ENCODE results near the gene DHRSX. TPM values are rescaled to one million over a fixed set of nuclear protein-coding genes. Genes with fewer than 3 reads are reported as not detected.

The DHRSX gene
- total and polyA plus RNA-seq, 2 of the 13 experiments (the other 11 are each of a cell fraction or from before 2014, with no cell fraction given) = 15.5 to 24.3 TPM

GRCh38 chrX:2497961-2498780 lies 2.6 kb downstream of the DHRSX start (continued):
- TF ChIP-seq, protein P1, sequence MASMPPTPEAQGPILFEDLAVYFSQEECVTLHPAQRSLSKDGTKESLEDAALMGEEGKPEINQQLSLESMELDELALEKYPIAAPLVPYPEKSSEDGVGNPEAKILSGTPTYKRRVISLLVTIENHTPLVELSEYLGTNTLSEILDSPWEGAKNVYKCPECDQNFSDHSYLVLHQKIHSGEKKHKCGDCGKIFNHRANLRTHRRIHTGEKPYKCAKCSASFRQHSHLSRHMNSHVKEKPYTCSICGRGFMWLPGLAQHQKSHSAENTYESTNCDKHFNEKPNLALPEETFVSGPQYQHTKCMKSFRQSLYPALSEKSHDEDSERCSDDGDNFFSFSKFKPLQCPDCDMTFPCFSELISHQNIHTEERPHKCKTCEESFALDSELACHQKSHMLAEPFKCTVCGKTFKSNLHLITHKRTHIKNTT (CRISPR knock-in tag; IDR thresholded peaks at IDR 0.05) = no peak
- TF ChIP-seq ZSCAN29 (CRISPR knock-in tag; conservative IDR thresholded peaks at IDR 0.05) (no peak), ZNF883 (CRISPR knock-in tag; IDR thresholded peaks at IDR 0.05; ENCODE audit: not compliant biosample characterization) (no peak), ZSCAN21 (CRISPR knock-in tag; IDR thresholded peaks at IDR 0.05; ENCODE audit: borderline replicate concordance) (no peak), RARG (CRISPR knock-in tag; IDR thresholded peaks at IDR 0.05; ENCODE audit: low read depth) (no peak), PRPF4 (IDR thresholded peaks at IDR 0.05; ENCODE audit: low read depth, low read length, poor library complexity, severe bottlenecking) (no peak), ZMYM4 (CRISPR knock-in tag; IDR thresholded peaks at IDR 0.05) (peak; percentile 61), TEAD2 (CRISPR knock-in tag; IDR thresholded peaks at IDR 0.05) (no peak), HNRNPUL1 (IDR thresholded peaks at IDR 0.05; ENCODE audit: low read depth, low read length) (no peak), ZNF276 (CRISPR knock-in tag; IDR thresholded peaks at IDR 0.05; ENCODE audit: low read depth) (no peak), SRF (IDR thresholded peaks at IDR 0.05; ENCODE audit: low read depth, low read length) (no peak), NR3C1 (CRISPR knock-in tag; IDR thresholded peaks at IDR 0.05) (no peak), RBM39 (IDR thresholded peaks at IDR 0.05; ENCODE audit: low read depth, low read length, poor library complexity, severe bottlenecking) (no peak), BCL6 (CRISPR knock-in tag; IDR thresholded peaks at IDR 0.05) (peak; percentile 74)
- TF ChIP-seq, protein P2, sequence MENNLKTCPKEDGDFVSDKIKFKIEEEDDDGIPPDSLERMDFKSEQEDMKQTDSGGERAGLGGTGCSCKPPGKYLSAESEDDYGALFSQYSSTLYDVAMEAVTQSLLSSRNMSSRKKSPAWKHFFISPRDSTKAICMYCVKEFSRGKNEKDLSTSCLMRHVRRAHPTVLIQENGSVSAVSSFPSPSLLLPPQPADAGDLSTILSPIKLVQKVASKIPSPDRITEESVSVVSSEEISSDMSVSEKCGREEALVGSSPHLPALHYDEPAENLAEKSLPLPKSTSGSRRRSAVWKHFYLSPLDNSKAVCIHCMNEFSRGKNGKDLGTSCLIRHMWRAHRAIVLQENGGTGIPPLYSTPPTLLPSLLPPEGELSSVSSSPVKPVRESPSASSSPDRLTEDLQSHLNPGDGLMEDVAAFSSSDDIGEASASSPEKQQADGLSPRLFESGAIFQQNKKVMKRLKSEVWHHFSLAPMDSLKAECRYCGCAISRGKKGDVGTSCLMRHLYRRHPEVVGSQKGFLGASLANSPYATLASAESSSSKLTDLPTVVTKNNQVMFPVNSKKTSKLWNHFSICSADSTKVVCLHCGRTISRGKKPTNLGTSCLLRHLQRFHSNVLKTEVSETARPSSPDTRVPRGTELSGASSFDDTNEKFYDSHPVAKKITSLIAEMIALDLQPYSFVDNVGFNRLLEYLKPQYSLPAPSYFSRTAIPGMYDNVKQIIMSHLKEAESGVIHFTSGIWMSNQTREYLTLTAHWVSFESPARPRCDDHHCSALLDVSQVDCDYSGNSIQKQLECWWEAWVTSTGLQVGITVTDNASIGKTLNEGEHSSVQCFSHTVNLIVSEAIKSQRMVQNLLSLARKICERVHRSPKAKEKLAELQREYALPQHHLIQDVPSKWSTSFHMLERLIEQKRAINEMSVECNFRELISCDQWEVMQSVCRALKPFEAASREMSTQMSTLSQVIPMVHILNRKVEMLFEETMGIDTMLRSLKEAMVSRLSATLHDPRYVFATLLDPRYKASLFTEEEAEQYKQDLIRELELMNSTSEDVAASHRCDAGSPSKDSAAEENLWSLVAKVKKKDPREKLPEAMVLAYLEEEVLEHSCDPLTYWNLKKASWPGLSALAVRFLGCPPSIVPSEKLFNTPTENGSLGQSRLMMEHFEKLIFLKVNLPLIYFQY (CRISPR knock-in tag; IDR thresholded peaks at IDR 0.05; ENCODE audit: borderline replicate concordance) = no peak
- TF ChIP-seq, protein P3, sequence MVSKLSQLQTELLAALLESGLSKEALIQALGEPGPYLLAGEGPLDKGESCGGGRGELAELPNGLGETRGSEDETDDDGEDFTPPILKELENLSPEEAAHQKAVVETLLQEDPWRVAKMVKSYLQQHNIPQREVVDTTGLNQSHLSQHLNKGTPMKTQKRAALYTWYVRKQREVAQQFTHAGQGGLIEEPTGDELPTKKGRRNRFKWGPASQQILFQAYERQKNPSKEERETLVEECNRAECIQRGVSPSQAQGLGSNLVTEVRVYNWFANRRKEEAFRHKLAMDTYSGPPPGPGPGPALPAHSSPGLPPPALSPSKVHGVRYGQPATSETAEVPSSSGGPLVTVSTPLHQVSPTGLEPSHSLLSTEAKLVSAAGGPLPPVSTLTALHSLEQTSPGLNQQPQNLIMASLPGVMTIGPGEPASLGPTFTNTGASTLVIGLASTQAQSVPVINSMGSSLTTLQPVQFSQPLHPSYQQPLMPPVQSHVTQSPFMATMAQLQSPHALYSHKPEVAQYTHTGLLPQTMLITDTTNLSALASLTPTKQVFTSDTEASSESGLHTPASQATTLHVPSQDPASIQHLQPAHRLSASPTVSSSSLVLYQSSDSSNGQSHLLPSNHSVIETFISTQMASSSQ (IDR thresholded peaks at IDR 0.05; ENCODE audit: low read depth) = no peak
- TF ChIP-seq, protein P3 (CRISPR knock-in tag; IDR thresholded peaks at IDR 0.05; ENCODE audit: borderline replicate concordance) = peak; percentile 49; the same call in 1 of the 2 replicates

All from HepG2 (cell line).